Fibroblast of villous mesenchyme (primary cell): ENCODE data around the gene FAM13A. TPM values are rescaled to one million over a fixed set of nuclear protein-coding genes. Genes with fewer than 3 reads are reported as not detected.
"Not testable (repeated sequence)": the region's sequence is repeated elsewhere in the genome, so short reads cannot be mapped to it uniquely, and the experiment has no call there.

ENCODE experiments used
- DNase-seq: peaks from one replicate; pipeline ENCODE4 v3.0.0-alpha.2; 2010; ENCODE audit warnings: low read depth
- H3K4me3 ChIP-seq: 2 replicates; pipeline ENCODE4 v1.5.1; 2011; ENCODE audit warnings: low read depth, mild to moderate bottlenecking, low read length
- total RNA-seq: library from RNA; depleted of rRNA; stranded (reverse); fragments of >200 nt; gene quantifications from 2 replicates; pipeline ENCODE4 v1.2.3, GENCODE V29; 2012
- TF ChIP-seq, protein P1 (sequence below): IDR thresholded peaks from 2 replicates; pipeline ENCODE4 v1.5.1; 2012; ENCODE audit warnings: low read depth, mild to moderate bottlenecking, low read length; ENCODE audit not compliant: insufficient read depth

The FAM13A gene
- total RNA-seq, 1 donor, result 34.1 TPM

DNA sequence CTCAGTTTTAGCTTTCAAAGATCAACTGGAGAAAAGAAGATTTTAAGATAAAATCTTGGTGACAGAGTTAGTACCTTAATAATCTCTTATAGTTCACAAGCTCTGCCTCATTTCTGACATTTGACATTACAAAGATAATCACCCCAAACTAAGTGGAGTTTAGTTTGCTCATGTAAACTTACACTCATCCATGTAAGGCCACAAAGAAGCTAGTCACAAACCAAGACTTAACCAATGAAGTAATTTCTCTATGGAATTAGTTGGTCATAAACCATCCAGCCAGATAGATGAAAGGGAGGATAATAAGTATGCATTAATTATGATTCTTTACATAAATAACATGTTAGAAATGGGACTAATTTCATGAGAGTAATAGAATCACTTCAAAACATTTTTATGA, 159.2 kb downstream of the FAM13A start:
- TF ChIP-seq, protein P1, sequence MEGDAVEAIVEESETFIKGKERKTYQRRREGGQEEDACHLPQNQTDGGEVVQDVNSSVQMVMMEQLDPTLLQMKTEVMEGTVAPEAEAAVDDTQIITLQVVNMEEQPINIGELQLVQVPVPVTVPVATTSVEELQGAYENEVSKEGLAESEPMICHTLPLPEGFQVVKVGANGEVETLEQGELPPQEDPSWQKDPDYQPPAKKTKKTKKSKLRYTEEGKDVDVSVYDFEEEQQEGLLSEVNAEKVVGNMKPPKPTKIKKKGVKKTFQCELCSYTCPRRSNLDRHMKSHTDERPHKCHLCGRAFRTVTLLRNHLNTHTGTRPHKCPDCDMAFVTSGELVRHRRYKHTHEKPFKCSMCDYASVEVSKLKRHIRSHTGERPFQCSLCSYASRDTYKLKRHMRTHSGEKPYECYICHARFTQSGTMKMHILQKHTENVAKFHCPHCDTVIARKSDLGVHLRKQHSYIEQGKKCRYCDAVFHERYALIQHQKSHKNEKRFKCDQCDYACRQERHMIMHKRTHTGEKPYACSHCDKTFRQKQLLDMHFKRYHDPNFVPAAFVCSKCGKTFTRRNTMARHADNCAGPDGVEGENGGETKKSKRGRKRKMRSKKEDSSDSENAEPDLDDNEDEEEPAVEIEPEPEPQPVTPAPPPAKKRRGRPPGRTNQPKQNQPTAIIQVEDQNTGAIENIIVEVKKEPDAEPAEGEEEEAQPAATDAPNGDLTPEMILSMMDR, result no peak

DNA sequence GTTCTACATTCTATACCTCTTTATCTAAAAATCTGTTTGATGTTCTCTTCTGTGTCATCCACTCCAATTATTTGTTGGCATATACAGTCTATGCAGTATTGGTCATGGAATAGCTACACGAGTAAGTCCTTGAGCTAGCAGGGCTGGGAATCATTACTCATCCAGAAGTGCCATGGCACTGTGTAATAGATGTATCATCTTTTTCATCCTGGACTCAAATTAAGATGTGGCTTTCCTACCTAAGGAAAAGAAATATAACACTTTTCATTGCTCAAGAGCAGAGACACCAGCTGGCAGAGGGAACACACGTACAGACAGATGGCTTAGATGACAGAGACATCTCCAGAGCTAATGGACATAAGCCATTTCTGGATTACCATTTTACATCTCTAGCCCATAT, 159.8 kb downstream of the FAM13A start:
- TF ChIP-seq, protein P1, result no peak
- DNase-seq, result no peak
- no peak overlapping the region for H3K4me3 ChIP-seq

More for the DNA sequence above, 159.2 kb downstream of the FAM13A start:
- H3K4me3 ChIP-seq, result no peak overlapping the region
- no peak for DNase-seq

DNA sequence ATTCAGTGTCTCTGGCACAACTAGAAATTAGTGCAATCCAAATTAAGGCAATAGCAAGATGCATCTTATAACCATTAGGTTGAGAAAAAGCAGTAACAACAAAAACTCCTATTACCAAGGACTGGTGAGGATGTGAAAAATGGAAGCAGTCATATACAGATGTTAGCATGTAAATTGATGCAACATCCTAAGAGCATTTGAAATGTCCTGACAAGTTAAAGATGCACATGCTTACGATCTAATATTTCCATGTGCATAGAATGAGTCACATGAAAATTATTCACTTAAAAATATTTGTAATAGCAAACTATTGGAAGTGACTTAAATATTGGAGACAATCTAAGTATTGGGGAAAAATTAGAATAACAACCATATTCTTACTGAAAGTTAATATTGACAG, 163.0 kb downstream of the FAM13A start:
- no peak overlapping the region for H3K4me3 ChIP-seq
- no peak for DNase-seq
- TF ChIP-seq, protein P1, result no peak

DNA sequence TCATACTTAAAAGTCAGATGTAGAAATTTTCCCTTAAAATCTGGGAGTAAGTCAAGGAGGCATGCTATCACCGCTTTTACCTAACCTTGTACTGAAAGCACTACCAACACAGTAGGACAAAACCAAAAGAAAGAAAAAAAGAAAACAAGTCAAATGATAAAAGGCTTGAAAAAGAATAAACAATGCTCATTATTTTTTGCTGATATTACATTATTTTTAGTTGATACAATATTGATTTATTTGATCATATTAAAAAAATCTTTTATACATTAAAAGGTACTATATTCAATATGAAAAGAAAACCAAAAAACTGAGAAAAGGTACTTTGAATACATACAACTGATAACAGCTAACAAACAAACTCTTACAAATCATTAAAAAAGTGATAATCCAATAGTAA, 164.3 kb downstream of the FAM13A start:
- TF ChIP-seq, protein P1, result no peak
- H3K4me3 ChIP-seq, result no peak overlapping the region
- DNase-seq, result no peak

DNA sequence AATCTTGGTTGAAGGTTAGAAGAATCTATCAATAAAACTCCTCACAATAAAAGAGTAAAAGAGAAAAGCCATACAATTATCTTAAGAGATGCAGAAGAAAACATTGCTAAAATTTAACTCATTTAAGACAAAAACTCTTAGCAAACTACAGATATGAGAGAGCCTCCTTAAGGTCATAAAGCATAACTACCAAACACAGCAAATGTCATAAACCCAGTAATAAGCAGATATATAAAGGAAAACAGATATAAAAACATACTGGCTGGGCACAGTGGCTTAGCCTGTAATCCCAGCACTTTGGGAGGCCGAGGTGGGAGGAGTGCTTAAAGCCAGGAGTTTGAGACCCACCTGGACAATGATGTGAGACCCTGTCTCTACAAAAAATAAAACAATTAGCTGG, 165.3 kb downstream of the FAM13A start:
- TF ChIP-seq, protein P1, result no peak
- no peak overlapping the region for H3K4me3 ChIP-seq
- peak; percentile 11 for DNase-seq

DNA sequence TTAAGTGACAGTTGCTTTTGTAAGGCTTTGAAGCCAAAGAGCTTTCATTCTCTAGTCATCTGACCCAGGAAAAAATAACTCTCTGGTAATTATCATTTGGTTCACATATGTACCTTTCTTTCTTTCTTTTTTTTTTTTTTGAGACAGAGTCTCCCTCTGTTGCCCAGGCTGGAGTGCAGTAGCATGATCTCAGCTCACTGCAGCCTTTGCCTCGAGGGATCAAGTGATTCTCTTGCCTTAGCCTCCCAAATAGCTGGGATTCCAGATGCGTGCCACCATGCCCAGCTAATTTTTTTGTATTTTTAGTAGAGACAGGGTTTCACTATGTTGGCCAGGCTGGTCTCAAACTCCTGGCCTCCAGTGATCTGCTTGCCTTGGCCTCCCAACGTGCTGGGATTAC, 169.6 kb downstream of the FAM13A start:
- not testable (repeated sequence) for DNase-seq

DNA sequence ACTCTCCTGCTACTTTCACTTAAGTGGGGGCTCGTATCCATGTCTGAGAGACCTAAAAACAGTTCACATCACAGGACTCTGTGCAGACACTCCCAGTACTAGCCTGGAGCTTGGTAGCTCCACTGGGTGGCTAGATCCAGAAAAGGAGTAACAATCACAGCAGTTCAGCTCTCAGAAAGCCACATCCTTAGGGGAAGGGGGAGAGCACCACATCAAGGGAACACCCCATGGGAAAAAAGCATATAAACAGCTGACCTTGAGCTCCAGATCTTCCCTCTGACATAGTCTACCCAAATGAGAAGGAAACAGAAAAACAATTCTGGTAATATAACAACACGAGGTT, 175.8 kb downstream of the FAM13A start:
- no peak overlapping the region for H3K4me3 ChIP-seq
- peak; percentile 35 for DNase-seq
- TF ChIP-seq, protein P1, result no peak

More for the DNA sequence above, 169.6 kb downstream of the FAM13A start:
- not testable (repeated sequence) for H3K4me3 ChIP-seq
